Stimulated activated CD8-positive, alpha-beta memory T cell treated with anti-CD3 and anti-CD28 coated beads, Interleukin-15, amount 100 ng/mL, for 4 hours (primary cell): ENCODE results near the gene MIDN.

ENCODE experiments used
- DNase-seq, 2 donors: peaks; one replicate each; pipeline ENCODE4 v3.0.0-alpha.2; 2020; ENCODE audit warnings: low read depth in 2 of 2

MIDN gene

GRCh38 chr19:1220976-1221903, 27.1 kb upstream of the MIDN start:
- no peak for DNase-seq

- DNase-seq = no peak
These were observed 26.5 kb upstream of the MIDN start for GRCh38 chr19:1221904-1222255.

- DNase-seq = no peak
These were observed 26.0 kb upstream of the MIDN start for GRCh38 chr19:1222394-1222793.

GRCh38 chr19:1223018-1223855, 25.1 kb upstream of the MIDN start:
- DNase-seq = no peak

- DNase-seq = no peak
These were observed 24.1 kb upstream of the MIDN start for GRCh38 chr19:1224047-1224825.

- no peak for DNase-seq
These were observed 23.5 kb upstream of the MIDN start for GRCh38 chr19:1224847-1225246.

- DNase-seq = no peak
These were observed 22.8 kb upstream of the MIDN start for GRCh38 chr19:1225440-1226226.

GRCh38 chr19:1226227-1226518, 22.2 kb upstream of the MIDN start:
- DNase-seq = no peak

- no peak for DNase-seq
These were observed 21.7 kb upstream of the MIDN start for GRCh38 chr19:1226522-1227303.

- DNase-seq = no peak
These were observed 20.9 kb upstream of the MIDN start for GRCh38 chr19:1227304-1228054.

GRCh38 chr19:1228161-1228957, 20.0 kb upstream of the MIDN start:
- no peak for DNase-seq

- no peak for DNase-seq
These were observed 19.1 kb upstream of the MIDN start for GRCh38 chr19:1229056-1229923.

- DNase-seq = no peak
These were observed 18.2 kb upstream of the MIDN start for GRCh38 chr19:1229924-1230782.

GRCh38 chr19:1230783-1231489, 17.4 kb upstream of the MIDN start:
- no peak for DNase-seq

- DNase-seq = no peak
These were observed 16.4 kb upstream of the MIDN start for GRCh38 chr19:1231729-1232637.
